RWPE2 (cell line): Measurements from ENCODE around the gene SEPSECS.

ENCODE experiments used
- ATAC-seq: fragments of 200-7000 bp; cut with Tn5 transposase; 3 replicates; pipeline ENCODE4 v1.9.1; 2021; ENCODE audit warnings: low read depth
- DNase-seq: peaks from one replicate; pipeline ENCODE4 v3.0.0-alpha.2; 2020; ENCODE audit warnings: low spot score
- H3K27ac ChIP-seq: fragments of 450-650 bp; 2 replicates; pipeline ENCODE4 v1.5.1; 2017; ENCODE audit warnings: mild to moderate bottlenecking; ENCODE audit not compliant: poor library complexity, severe bottlenecking
- H3K27me3 ChIP-seq: fragments of 250-450 bp; sonication (Bioruptor Pico); 2 replicates; pipeline ENCODE4 v1.5.1; 2021; ENCODE audit warnings: mild to moderate bottlenecking, moderate library complexity; ENCODE audit not compliant: insufficient read depth, poor library complexity, severe bottlenecking
- H3K36me3 ChIP-seq: fragments of 250-450 bp; sonication (Bioruptor Pico); 2 replicates; pipeline ENCODE4 v1.5.1; 2020; ENCODE audit warnings: low read depth, mild to moderate bottlenecking, moderate library complexity
- H3K4me1 ChIP-seq: fragments of 250-450 bp; sonication (Bioruptor Pico); 2 replicates; pipeline ENCODE4 v1.5.1; 2021; ENCODE audit warnings: mild to moderate bottlenecking, moderate library complexity; ENCODE audit not compliant: insufficient read depth, poor library complexity, severe bottlenecking
- H3K4me3 ChIP-seq: fragments of 250-450 bp; sonication (Bioruptor Pico); 2 replicates; pipeline ENCODE4 v1.5.1; 2021; ENCODE audit warnings: mild to moderate bottlenecking, moderate library complexity; ENCODE audit not compliant: severe bottlenecking
- H3K9me3 ChIP-seq: fragments of 250-450 bp; sonication (Bioruptor Pico); 2 replicates; pipeline ENCODE4 v1.5.1; 2021; ENCODE audit warnings: mild to moderate bottlenecking, moderate library complexity; ENCODE audit not compliant: severe bottlenecking
- TF ChIP-seq, protein P1 (sequence below): fragments of 450-650 bp; IDR thresholded peaks from one replicate; pipeline ENCODE4 v1.5.1; 2017; ENCODE audit warnings: mild to moderate bottlenecking, moderate library complexity; ENCODE audit not compliant: poor library complexity, severe bottlenecking

SEPSECS gene

DNA sequence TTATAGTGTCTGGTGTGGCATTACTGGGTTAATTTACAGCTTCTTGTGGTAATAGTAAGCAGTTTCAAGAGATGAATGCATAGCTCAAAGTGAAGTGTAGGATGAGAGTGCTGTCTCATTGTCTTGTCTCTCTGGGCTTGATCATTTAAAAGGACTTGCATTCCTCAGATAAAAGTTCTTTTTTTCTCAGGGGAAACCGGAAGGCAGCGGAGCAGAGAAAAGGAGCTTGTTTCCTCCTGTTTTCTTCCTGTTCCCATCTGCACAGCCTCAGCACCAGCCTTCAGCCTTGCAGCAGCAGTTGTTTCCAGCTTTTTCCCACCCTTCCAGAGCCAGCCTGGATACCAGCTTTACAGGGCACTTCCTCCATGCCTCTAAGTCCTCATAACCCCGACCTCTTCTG is 68.1 kb downstream of the SEPSECS start:
- Histone ChIP-seq H3K27me3 (peaks cover 8% of the 10 kb centered on the region), H3K9me3 (no peaks in the 10 kb centered on the region), H3K4me3 (no peak overlapping the region), H3K36me3 (no peaks in the 10 kb centered on the region), H3K27ac (no peak overlapping the region), H3K4me1 (no peaks in the 10 kb centered on the region)
- TF ChIP-seq, protein P1, sequence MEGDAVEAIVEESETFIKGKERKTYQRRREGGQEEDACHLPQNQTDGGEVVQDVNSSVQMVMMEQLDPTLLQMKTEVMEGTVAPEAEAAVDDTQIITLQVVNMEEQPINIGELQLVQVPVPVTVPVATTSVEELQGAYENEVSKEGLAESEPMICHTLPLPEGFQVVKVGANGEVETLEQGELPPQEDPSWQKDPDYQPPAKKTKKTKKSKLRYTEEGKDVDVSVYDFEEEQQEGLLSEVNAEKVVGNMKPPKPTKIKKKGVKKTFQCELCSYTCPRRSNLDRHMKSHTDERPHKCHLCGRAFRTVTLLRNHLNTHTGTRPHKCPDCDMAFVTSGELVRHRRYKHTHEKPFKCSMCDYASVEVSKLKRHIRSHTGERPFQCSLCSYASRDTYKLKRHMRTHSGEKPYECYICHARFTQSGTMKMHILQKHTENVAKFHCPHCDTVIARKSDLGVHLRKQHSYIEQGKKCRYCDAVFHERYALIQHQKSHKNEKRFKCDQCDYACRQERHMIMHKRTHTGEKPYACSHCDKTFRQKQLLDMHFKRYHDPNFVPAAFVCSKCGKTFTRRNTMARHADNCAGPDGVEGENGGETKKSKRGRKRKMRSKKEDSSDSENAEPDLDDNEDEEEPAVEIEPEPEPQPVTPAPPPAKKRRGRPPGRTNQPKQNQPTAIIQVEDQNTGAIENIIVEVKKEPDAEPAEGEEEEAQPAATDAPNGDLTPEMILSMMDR = no peak
- DNase-seq (no peak), ATAC-seq (no peak)

DNA sequence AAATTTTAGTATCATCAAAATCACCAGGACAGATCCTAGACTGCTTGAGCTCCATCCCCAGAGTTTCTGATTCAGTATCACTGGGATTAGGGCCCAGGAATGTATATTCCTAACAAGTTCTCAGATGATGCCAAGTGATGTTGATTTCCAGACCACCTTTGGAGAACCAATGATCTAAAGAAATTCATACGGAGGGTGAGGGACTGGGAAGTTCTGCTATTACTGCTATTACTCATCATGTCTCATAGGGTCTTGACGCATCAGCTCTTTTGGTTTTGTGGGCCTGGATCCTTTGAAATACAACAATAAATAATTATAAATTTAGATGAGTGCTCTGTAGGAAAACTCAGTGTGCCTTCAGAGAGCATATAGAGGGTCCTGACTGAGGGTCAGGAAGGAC is 69.7 kb downstream of the SEPSECS start:
- DNase-seq (no peak), ATAC-seq (peak; percentile 27; the same call in 1 of the 3 replicates)
- H3K9me3 ChIP-seq = no peaks in the 10 kb centered on the region
- H3K36me3 ChIP-seq = no peaks in the 10 kb centered on the region
- H3K4me3 ChIP-seq = no peak overlapping the region
- TF ChIP-seq, protein P1 = no peak
- no peak overlapping the region for H3K27ac ChIP-seq
- no peaks in the 10 kb centered on the region for H3K4me1 ChIP-seq
- peaks cover 8% of the 10 kb centered on the region for H3K27me3 ChIP-seq

DNA sequence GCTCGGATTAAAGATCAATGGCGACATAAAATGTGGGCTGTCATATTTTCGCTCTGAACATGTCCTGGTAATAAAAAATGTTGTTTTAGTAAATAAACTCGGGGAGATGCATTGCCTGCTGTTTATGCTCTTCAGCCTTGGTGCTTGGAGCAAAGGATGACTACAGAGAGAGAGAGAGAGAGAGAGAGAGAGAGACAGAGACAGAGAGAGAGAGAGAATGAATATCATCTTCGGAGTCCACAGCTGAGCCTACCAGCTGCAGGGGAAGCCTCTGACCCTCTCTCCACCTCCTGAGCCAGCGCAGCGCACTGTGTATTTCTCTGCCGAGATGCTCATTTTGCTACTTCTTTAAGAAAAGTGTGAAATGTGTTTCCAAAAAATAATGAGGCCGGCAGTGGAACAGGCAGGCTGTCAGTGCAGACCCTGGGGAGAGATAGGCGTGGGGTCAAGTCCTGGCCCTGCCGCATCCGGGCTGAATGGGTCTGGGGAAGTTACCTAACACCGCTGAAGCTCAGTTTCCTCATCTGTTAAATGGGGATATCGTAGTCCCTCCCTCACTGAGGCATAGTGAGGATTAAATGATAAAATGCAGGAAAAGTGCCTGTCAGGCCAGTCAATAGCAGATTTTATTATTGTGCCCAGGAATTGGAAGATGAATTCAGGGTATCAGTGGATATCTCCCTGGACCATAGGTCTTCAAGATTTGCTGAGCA is 71.0 kb downstream of the SEPSECS start:
- Histone ChIP-seq H3K9me3 (no peaks in the 10 kb centered on the region), H3K4me3 (no peak overlapping the region), H3K27ac (no peak overlapping the region), H3K36me3 (no peaks in the 10 kb centered on the region), H3K4me1 (no peaks in the 10 kb centered on the region), H3K27me3 (peaks cover 8% of the 10 kb centered on the region)
- ATAC-seq (no peak), DNase-seq (no peak)
- TF ChIP-seq, protein P1 = no peak

DNA sequence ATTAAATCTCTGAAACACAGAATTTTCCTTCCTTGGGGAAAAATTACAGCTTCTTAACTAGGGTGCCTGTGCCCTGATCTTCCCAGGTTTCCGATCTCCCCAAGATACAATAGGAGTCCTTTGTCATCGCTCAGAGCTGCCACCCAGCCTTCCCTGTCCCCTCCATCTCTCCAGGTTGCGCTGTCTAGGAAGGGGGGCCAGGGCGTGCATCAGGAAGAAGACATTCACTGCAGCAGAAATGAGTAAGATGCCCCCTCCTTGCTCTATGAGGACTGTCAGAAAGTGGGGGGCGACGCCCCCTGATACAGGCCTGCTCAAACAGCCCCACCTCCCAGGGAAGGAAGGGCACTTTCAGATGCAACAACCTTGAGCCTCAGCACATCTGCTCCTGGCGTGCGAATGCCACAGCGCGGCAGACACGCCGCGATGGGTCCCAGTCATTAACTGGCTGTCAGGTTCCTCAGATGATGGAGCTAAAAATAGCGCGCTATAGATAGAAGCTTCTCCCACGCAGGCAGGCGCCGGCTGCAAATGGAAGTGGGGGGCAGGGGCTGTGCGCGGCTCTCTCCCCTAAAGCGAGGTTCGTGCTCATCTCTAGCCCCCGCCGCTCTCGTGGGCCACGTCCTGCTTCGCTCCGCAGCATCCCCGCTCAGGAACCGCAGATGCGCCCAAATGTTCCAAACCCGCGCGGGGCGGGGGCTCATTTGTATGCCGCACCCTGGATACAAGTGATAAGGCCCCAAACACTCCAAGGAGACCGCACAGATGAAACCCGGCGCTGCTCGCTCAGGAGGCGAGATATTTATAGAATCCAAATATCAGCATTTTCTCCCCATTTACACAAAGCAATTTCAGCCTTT is 71.9 kb downstream of the SEPSECS start:
- ATAC-seq (no peak), DNase-seq (no peak)
- no peak overlapping the region for H3K27ac ChIP-seq
- peaks cover 8% of the 10 kb centered on the region for H3K27me3 ChIP-seq
- TF ChIP-seq, protein P1 = no peak
- H3K36me3 ChIP-seq = no peaks in the 10 kb centered on the region
- H3K4me3 ChIP-seq = no peak overlapping the region
- H3K4me1 ChIP-seq = no peaks in the 10 kb centered on the region
- no peaks in the 10 kb centered on the region for H3K9me3 ChIP-seq
